HCT116 (cell line): ENCODE results near the gene MACF1. TPM values are rescaled to one million over a fixed set of nuclear protein-coding genes. Genes with fewer than 3 reads are reported as not detected.
"Not testable (repeated sequence)": the region's sequence is repeated elsewhere in the genome, so short reads cannot be mapped to it uniquely, and the experiment has no call there.

Experiments
- ATAC-seq: fragments of 200-7000 bp; cut with Tn5 transposase; 2 replicates; pipeline ENCODE4 v1.9.1; 2020; ENCODE audit warnings: mild to moderate bottlenecking, moderate library complexity
- BruUV-seq: library from RNA; stranded (reverse); fragments of 400-500 nt; replicated peaks from 2 replicates; lab custom pipeline; 2021; lab: Mats Ljungman, UMichigan
- CTCF ChIA-PET: fragments of 300-600 bp; sonication (Branson Sonifier 250); formaldehyde crosslinking; loops from one replicate; lab custom pipeline; 2021; ENCODE audit warnings: antibody characterized with exemption; lab: Charles Lee
- POLR2A ChIA-PET: fragments of 300-600, 350-600 bp; sonication (Branson Sonifier 250); formaldehyde crosslinking; loops from one replicate; lab custom pipeline; 2021; ENCODE audit warnings: antibody characterized with exemption; lab: Charles Lee
- RAD21 ChIA-PET, 2 experiments: fragments of 300-600 bp; sonication (Branson Sonifier 250); formaldehyde crosslinking; loops; one replicate each; lab custom pipeline; 2023; ENCODE audit warnings: low total read pairs in 2 of 2; ENCODE audit not compliant: uncharacterized antibody in 2 of 2, unreplicated experiment in 2 of 2, low non-redundant PET in 1 of 2; lab: Charles Lee
- DNase-seq: peaks from one replicate; pipeline ENCODE4 v3.0.0-alpha.2; 2010; ENCODE audit warnings: low read depth, low spot score
- H2AFZ ChIP-seq: fragments of 200-600 bp; shearing (Covaris generic), sonication (generic); 2 replicates; pipeline ENCODE4 v1.6.1; 2017; ENCODE audit warnings: low read depth, mixed run types, mixed read lengths, antibody characterized with exemption, low read length; ENCODE audit not compliant: poor library complexity, severe bottlenecking
- H3K27ac ChIP-seq: 2 replicates; pipeline ENCODE4 v1.5.1; 2012; ENCODE audit warnings: low read depth, low read length
- H3K27me3 ChIP-seq: fragments of 200-600 bp; sonication (generic); 2 replicates; pipeline ENCODE4 v1.6.1; 2016; ENCODE audit warnings: mixed run types, low read length, mixed read lengths; ENCODE audit not compliant: insufficient read depth
- H3K36me3 ChIP-seq, 2 experiments: fragments of 200-500 bp in 1 of 2; fragments of 200-600 bp in 1 of 2; sonication (Bioruptor generic) in 1 of 2; sonication (generic) in 1 of 2; 2 replicates each; pipeline versions ENCODE4 v1.5.1 to v1.6.1; 2014 to 2016; ENCODE audit warnings: low read length in 2 of 2, inconsistent platforms in 1 of 2, mixed read lengths in 1 of 2, mixed run types in 1 of 2; ENCODE audit not compliant: insufficient read depth in 2 of 2, control insufficient read depth in 1 of 2
- H3K4me1 ChIP-seq, 2 experiments: fragments of 200-600 bp in 1 of 2; sonication (generic) in 1 of 2; 2 replicates each; pipeline versions ENCODE4 v1.5.1 to v1.6.1; 2012 to 2017; ENCODE audit warnings: low read length in 2 of 2, inconsistent platforms in 1 of 2, mild to moderate bottlenecking in 1 of 2, mixed read lengths in 1 of 2, mixed run types in 1 of 2, moderate library complexity in 1 of 2; ENCODE audit not compliant: insufficient read depth in 2 of 2, control insufficient read depth in 1 of 2
- H3K4me2 ChIP-seq: fragments of 200-600 bp; sonication (generic); 2 replicates; pipeline ENCODE4 v1.6.1; 2017; ENCODE audit warnings: mixed run types, low read length, mixed read lengths
- H3K4me3 ChIP-seq, 2 experiments: fragments of 200-600 bp in 1 of 2; sonication (generic) in 1 of 2; replicated peaks in 1 of 2; 2 replicates each; pipeline ENCODE4 v1.5.1; 2011 to 2016; ENCODE audit warnings: low read length in 2 of 2, control low read depth in 1 of 2, low read depth in 1 of 2, mild to moderate bottlenecking in 1 of 2, mixed read lengths in 1 of 2, mixed run types in 1 of 2
- H3K79me2 ChIP-seq: fragments of 200-600 bp; sonication (generic); 2 replicates; pipeline ENCODE4 v1.6.1; 2017; ENCODE audit warnings: mild to moderate bottlenecking, mixed run types, low read length, moderate library complexity, mixed read lengths; ENCODE audit not compliant: insufficient read depth
- H3K9ac ChIP-seq: fragments of 200-600 bp; sonication (generic); 2 replicates; pipeline ENCODE4 v1.6.1; 2016; ENCODE audit warnings: low read length, mixed read lengths
- H3K9me2 ChIP-seq: fragments of 200-600 bp; sonication (generic), shearing (Covaris generic); 2 replicates; pipeline ENCODE4 v1.6.1; 2017; ENCODE audit warnings: mixed run types, mild to moderate bottlenecking, moderate library complexity; ENCODE audit not compliant: insufficient read depth
- H3K9me3 ChIP-seq, 2 experiments: fragments of 200-500 bp in 1 of 2; fragments of 200-600 bp in 1 of 2; sonication (Bioruptor generic) in 1 of 2; sonication (generic) in 1 of 2; 2 replicates each; pipeline ENCODE4 v1.6.1; 2014 to 2017; ENCODE audit warnings: low read length in 2 of 2, mixed read lengths in 2 of 2, inconsistent platforms in 1 of 2, low read depth in 1 of 2, mild to moderate bottlenecking in 1 of 2, mixed run types in 1 of 2, moderate library complexity in 1 of 2; ENCODE audit not compliant: control insufficient read depth in 1 of 2, insufficient read depth in 1 of 2
- H4K20me1 ChIP-seq: fragments of 200-600 bp; sonication (generic), shearing (Covaris generic); 2 replicates; pipeline ENCODE4 v1.6.1; 2017; ENCODE audit warnings: mixed run types, mild to moderate bottlenecking, moderate library complexity; ENCODE audit not compliant: insufficient read depth
- CBX3 ChIP-seq: IDR thresholded peaks from 2 replicates; pipeline ENCODE4 v1.6.1; 2012; ENCODE audit warnings: low read depth
- FOSL1 ChIP-seq: IDR thresholded peaks from 2 replicates; pipeline ENCODE4 v1.6.1; 2012; ENCODE audit warnings: low read depth
- SIN3A ChIP-seq: IDR thresholded peaks from 2 replicates; pipeline ENCODE4 v1.6.1; 2012; ENCODE audit warnings: low read depth
- SP1 ChIP-seq: IDR thresholded peaks from 2 replicates; pipeline ENCODE4 v1.6.1; 2012; ENCODE audit warnings: low read depth
- TCF7L2 ChIP-seq: IDR thresholded peaks from 2 replicates; pipeline ENCODE4 v1.7.0; 2011; ENCODE audit warnings: borderline replicate concordance, inconsistent platforms; ENCODE audit not compliant: insufficient read depth, insufficient read length; ENCODE audit errors: extremely low read depth
- intact Hi-C: fragments of 100-400 bp; cut with micrococcal nuclease; formaldehyde crosslinking; loops from 2 replicates; pipeline ENCODE4 v1.10.0; 2022
- total RNA-seq: library from RNA; stranded (reverse); gene quantifications from one replicate; pipeline ENCODE4 v1.2.1, GENCODE V29; 2021; ENCODE audit not compliant: unreplicated experiment
- TF ChIP-seq, protein P1 (sequence below): IDR thresholded peaks from 2 replicates; pipeline ENCODE4 v1.6.1; 2012

The MACF1 gene
- total RNA-seq, 1 experiment from 2014 or later = 146 TPM

DNA sequence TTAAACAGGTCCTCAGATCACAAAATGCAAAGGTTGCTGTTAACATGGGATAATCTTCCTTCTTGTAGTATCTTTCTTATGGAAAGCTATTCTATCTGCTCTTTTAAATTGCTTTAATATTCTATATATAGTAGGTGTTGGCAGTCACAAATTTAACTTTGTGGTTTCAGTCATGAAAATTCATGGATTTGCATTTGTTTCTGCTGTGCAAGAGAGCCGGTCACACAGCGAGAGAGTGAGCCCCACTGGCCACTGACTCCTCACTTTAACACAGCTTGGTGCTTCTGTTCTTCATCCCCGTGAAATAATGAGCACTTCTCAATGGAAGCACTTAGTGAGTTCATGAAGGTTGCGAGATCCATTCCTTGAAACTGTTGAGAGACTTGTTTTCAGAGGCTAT, 268.8 kb downstream of the MACF1 start:
- Histone ChIP-seq H3K27ac (no peak overlapping the region), H4K20me1 (no peaks in the 10 kb centered on the region), H2AFZ (no peak overlapping the region), H3K79me2 (no peaks in the 10 kb centered on the region), H3K27me3 (no peaks in the 10 kb centered on the region), H3K9ac (no peak overlapping the region), H3K4me2 (no peak overlapping the region), H3K9me2 (no peaks in the 10 kb centered on the region), H3K4me1 (no peaks in the 10 kb centered on the region), H3K4me3 (no peak overlapping the region), H3K9me3 (no peaks in the 10 kb centered on the region)
- ChIA-PET CTCF (no interaction called here), RAD21 (no interaction called here), POLR2A (no interaction called here)
- no peak for ATAC-seq
- TF ChIP-seq SIN3A = no peak
- no peak for TF ChIP-seq CBX3
- TF ChIP-seq FOSL1 = no peak
- TF ChIP-seq, protein P1, sequence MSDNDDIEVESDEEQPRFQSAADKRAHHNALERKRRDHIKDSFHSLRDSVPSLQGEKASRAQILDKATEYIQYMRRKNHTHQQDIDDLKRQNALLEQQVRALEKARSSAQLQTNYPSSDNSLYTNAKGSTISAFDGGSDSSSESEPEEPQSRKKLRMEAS = no peak
- TF ChIP-seq, all 23 proteins: peak for 0
- intact Hi-C loops = loop anchor here (5.0 kb wide), 1 partner anchor 36 kb away; no protein-coding TSS in a partner anchor
- peaks cover 6 to 7% of the 10 kb centered on the region in 2 experiments; a peak in 2 of 4 replicates for H3K36me3 ChIP-seq
- DNase-seq = no peak
- BruUV-seq = no TSS peak

DNA sequence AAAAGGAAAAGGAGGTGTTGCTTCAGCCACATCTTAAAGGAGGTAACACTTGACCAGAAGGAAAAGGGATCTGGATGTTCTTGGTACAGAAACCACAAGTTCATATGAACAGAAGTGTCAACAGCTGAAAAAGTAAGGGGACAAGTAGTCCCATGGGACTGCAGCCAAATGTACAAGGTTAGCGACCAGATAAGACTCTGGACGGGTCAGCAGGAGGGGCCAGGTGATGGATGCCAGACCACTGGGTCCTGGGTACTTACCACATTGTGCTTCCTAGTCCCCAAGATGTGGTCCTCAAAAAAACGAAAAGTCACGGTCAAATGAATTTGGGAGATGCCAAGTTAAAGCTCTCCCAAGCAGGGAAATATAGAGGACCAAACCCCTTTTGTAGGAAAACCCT, 270.3 kb downstream of the MACF1 start:
- H3K79me2 ChIP-seq = no peaks in the 10 kb centered on the region
- no peaks in the 10 kb centered on the region for H3K9me3 ChIP-seq
- H3K27ac ChIP-seq = no peak overlapping the region
- ATAC-seq (no peak), DNase-seq (no peak)
- BruUV-seq = no TSS peak
- H3K27me3 ChIP-seq = no peaks in the 10 kb centered on the region
- POLR2A ChIA-PET = no interaction called here
- no peaks in the 10 kb centered on the region for H3K4me1 ChIP-seq
- H3K4me3 ChIP-seq = no peak overlapping the region
- CTCF ChIA-PET = no interaction called here
- no peak overlapping the region for H3K9ac ChIP-seq
- no peak overlapping the region for H3K4me2 ChIP-seq
- H3K9me2 ChIP-seq = no peaks in the 10 kb centered on the region
- no peak overlapping the region for H2AFZ ChIP-seq
- peaks cover 3 to 6% of the 10 kb centered on the region in 2 experiments; a peak in 1 of 4 replicates for H3K36me3 ChIP-seq
- TF ChIP-seq TCF7L2 (no peak), SP1 (no peak)
- H4K20me1 ChIP-seq = no peaks in the 10 kb centered on the region
- intact Hi-C loops = loop anchor here (5.0 kb wide), 1 partner anchor 38 kb away; no protein-coding TSS in a partner anchor
- RAD21 ChIA-PET = no interaction called here

DNA sequence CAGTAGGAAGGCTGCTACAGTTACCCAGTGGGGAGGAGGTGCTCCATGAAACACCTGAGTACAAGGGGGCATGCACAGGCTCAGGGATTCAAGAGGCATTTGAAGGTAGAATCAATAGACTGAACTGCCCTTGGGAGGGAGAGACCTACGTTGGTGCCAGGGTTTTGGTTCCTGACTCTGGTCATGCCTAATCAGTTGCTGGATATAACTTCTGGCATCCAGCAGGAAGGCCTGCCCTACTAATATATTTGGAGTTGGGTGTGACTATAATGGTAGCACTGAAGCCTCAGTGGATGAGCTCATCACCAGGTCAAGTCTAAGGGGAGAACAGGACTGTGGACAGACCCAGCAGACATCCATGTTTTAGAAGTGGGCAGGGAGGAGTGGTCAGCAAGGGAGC, 271.1 kb downstream of the MACF1 start:
- H3K4me3 ChIP-seq, H3K4me1 ChIP-seq, H3K9me2 ChIP-seq, H3K79me2 ChIP-seq, H3K9me3 ChIP-seq, H3K36me3 ChIP-seq, H3K9ac ChIP-seq, POLR2A ChIA-PET, BruUV-seq, intact Hi-C loops, RAD21 ChIA-PET, DNase-seq, H3K4me2 ChIP-seq, H3K27ac ChIP-seq, ATAC-seq, H2AFZ ChIP-seq, CTCF ChIA-PET, H4K20me1 ChIP-seq, H3K27me3 ChIP-seq: not testable (repeated sequence)
